Fibroblast of skin of right quadriceps (primary cell): ENCODE data around the gene AFF2.

Experiments
- DNase-seq: peaks from one replicate; pipeline ENCODE4 v3.0.0-alpha.2; 2013

The AFF2 gene

GRCh38 chrX:148592595-148592994 lies 92.2 kb downstream of the AFF2 start:
- DNase-seq, result no peak

DNA sequence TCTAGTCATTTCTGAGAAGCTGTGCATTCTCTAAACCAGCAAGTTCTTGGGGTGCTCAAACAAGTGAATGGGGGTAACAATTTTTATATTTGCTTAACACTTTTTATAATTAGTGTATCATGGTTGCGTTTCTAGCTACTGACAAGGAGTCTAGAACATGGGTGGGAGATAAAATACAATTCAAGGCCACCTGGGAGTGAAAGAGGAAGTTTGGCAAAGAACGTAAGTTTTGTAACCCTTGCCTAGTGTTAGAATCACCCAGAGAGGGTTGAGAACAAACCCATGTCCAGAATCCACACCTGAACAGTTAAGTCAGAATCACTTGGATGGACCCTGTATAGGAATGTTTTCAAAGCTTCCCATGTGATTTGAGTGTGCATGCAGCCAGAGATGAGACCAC lies 92.7 kb downstream of the AFF2 start:
- no peak for DNase-seq

DNA sequence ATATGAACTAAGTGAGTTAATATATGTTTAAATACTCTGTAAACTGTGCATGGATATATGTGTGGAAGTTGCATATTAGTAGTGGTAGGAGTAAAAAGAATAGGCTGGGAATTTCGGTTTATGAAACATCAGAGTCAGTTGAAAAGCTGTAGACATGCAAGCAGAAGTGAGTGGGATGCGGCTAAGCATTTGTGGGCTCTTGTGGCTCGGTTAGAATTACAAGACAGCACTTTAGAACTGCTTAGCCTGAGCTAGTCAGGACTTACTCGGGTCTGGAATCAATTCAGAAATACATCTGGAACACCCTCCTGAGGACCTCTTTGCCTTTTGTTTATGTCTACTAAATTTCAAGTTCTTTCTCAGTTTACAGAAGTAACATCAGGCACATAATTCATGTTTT lies 93.6 kb downstream of the AFF2 start:
- DNase-seq, result peak; percentile 29

- no peak for DNase-seq
Measured at GRCh38 chrX:148599404-148599803, 99.0 kb downstream of the AFF2 start.

- DNase-seq, result no peak
Measured at GRCh38 chrX:148600131-148600530, 99.7 kb downstream of the AFF2 start.

GRCh38 chrX:148600581-148600980 lies 100.2 kb downstream of the AFF2 start:
- no peak for DNase-seq

GRCh38 chrX:148601034-148601433 lies 100.6 kb downstream of the AFF2 start:
- peak; percentile 65 for DNase-seq

DNA sequence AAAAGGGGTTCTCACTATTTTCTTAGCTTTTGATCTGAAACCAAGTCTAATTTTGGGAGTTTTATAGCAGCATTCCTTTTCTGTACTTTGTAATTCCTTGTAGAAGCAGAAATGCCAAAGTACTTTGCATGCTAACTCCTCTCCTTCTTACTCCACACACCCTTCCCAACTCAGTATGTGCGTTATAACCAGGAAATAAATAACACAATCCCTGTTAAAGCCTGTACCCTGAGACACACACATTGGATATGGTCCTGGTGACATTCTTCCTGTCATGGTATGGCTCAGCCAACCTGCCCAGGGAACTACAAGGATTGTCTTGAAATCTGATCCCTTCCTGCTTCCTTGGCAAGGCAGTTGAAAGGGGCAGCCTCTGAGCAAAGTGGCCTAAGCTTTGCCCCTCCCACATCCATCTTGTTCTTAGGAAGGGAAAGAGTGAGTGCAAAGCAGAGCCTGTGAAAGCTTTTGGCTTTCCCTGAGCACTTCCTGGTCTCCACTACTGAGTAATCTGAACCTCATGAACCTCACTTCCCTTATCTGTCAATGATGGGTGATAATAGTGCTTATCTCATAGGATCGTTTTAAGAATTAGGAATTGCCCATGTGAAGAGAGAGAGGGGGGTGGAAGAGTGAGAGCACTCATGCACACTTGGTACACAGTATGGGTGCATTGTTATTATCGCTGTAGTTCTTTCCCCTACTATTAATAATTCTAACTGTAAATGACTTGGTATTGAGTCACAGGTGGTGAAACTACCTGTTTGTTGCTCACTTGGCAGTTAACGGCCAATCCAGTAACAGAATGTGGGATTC lies 109.3 kb downstream of the AFF2 start:
- no peak for DNase-seq

DNA sequence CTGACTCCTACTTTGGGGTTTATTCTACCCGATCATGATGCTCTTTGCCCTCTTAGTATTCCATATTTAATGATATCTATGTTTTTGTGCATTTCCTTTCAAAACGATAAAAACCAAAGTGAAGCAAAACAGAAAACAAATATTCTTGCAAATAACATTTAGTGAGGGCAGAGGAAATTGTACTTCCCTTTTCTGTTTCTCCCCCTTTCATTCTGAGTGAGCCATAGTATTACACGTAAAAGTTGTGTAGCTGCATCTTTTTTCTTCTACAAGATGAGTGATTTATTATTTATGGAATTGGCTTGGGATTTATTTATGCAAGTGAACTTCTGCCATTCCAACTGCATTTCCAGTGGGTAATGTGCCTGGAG lies 109.9 kb downstream of the AFF2 start:
- no peak for DNase-seq

DNA sequence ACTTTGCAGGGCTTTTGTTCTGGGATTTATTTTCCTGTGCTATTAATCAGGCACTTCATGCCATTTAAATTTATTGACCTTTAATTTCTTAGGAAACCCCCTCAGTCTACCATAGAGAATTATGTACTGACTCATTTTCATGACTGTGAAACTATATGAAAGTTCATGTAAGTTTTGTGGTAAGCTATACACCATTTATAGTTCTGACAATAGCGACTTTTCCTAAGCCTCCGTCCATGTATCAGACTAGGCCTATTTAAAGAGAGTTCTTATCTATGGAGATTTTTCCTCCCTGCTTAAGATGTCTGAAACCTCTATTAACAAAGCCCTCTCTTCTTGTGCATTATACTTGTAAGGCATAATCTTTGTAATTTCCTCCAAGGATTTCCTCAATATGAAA lies 111.6 kb downstream of the AFF2 start:
- no peak for DNase-seq

DNA sequence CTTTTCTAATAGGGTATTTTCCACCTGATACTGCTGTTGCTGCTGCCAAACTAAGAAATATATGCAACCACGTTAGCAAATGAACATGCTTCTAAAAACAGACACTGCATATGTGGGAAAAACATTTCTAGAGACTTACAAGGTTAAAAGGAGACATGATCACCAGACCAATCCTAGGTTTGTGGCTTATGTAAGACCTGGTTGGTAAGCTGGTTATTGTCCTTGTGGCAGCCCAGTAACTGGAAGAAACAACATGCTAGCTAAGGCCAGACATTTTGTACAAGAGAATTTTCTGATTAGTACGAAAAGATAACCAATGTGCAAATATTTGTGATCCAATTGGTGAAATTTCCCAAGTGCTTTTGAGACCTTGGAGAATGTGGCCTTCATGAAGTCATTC lies 112.0 kb downstream of the AFF2 start:
- DNase-seq, result no peak

DNA sequence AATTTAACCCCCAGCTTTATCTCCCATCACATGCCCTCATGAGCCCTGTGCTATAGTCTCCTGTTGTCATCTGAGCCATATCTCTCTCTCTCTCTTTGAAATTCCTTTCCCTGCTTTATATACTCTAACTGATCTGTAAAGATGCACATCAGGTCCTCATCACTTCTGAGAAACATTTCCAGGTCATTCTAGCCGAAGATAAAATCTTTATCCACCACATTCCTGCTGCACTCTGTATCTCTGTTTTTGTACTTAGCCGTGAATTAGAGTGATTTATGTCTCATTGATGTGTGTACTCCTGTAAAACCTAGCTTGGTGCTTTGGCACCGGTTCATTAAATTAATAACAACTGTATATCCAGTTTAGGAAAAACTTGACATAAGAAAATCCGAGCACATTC lies 113.2 kb downstream of the AFF2 start:
- DNase-seq, result no peak

DNA sequence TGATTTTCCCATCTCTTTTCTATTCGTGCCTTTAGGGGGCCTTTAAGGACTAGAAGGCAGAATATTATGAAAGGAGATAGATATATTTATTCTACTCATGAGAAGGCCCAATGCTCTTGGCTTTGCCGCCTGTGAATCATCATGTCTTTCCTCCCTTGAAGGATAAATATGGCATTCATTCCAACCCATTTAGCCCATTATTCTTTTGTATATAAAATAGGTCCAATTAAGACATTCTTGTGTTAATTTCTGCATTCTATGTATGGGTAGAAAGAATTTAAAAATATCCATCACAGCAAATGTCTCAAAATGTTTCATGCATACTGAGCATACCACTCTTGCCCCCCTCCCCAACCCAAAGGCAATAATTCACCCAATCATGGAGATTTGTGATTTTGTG lies 115.1 kb downstream of the AFF2 start:
- DNase-seq, result no peak

DNA sequence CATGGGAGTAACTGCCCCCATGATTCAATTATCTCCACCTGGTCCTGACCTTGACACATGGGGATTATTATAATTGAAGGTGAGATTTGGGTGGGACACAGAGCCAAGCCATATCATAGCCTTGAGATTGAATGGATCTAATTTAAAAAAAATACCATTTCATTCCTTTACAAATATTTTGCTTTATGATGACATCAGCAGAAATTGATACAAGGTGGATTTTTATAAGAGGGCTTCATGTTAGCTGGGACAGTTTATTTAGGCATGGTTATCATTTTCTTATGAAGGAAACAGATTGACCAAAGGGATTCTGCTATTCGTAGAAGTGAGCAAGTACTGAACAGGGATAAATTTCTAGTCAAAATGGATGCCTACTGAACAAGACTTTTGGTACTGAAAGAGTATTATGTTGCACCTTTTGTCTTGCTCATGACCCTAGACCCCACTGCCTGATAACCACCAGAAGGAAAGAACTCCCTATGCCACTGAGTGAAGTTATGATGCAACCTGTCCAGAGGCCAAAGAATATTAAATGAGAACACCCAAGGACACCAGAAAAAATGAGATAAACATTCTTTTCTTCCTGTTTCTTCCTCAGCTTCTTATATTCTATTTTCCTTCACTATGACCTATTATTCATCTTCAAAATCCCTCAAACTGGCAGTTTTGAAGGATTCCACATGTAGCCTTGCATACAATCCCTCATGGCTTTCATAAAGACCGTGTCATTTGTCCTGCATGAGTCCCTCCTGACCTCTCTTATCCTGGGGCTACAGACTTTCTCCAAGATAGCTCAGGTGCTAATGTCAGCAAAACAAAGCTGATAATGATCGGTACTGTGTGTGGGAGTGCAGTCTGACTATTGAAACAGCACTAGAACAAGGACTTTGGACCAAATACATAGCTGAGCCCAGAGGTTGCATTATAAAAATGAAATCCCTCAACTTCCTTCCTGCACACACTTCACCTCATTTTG lies 118.3 kb downstream of the AFF2 start:
- no peak for DNase-seq

- no peak for DNase-seq
Measured at GRCh38 chrX:148620023-148620422, 119.6 kb downstream of the AFF2 start.

- no peak for DNase-seq
Measured at GRCh38 chrX:148624951-148625474, 124.6 kb downstream of the AFF2 start.

DNA sequence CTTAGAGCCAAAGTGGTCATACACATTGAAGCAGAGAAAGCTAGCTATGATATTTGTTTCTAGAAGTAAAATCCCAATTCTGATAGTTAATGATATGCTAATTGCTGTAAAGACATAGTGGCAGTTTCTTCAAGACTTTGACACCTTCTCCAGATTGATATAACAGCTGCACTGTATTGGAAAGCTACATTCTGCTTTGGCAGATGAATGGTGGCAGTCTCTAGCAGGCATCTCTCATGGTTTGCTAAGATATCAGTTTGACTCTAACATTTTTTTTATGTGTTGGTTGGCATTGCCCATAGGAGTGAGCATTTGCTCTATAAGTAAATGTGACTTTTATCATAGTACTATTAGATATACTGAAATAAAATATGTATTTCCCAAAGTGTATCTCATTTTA lies 128.2 kb downstream of the AFF2 start:
- no peak for DNase-seq

DNA sequence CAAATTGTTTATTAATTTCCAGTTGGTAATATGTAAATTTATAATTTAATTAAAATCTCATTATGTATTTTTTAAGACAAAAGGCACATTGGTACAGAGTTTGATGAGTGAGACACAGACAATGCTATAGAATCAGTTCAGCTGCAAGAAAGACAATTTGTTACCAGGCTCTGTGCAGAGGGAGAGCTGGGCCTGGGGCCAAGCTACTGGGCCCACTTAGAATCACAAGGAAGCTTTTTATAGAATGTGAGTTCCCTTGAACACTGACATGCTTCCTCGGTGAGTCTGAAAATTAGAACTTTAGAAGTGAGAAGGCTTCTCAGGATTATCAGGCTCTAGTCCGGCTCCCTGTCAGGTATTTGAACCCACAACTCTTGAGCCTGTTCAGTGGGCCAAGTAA lies 129.0 kb downstream of the AFF2 start:
- no peak for DNase-seq

- DNase-seq, result no peak
Measured at GRCh38 chrX:148632444-148632843, 132.0 kb downstream of the AFF2 start.

- DNase-seq, result no peak
Measured at GRCh38 chrX:148633218-148633908, 132.9 kb downstream of the AFF2 start.

GRCh38 chrX:148634591-148634990 lies 134.2 kb downstream of the AFF2 start:
- DNase-seq, result no peak

DNA sequence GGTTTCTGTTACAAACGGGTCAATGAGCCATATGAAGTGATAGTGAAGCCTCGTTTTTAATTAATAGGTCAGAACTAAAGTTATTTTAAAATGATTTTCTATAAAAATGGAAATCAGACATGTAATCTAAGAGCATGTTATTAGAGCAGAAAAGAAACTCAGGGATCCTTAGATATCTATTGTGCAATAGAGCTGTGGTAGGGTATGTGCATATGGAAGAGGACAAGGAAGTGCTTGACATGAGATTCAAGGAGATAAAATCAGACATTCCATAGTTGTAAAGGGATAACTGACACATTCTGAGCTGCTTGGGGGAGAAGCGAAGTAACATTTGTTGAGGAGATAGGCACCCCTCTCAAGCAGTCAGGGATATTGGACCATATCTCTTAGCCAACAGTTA lies 143.0 kb downstream of the AFF2 start:
- DNase-seq, result no peak

DNA sequence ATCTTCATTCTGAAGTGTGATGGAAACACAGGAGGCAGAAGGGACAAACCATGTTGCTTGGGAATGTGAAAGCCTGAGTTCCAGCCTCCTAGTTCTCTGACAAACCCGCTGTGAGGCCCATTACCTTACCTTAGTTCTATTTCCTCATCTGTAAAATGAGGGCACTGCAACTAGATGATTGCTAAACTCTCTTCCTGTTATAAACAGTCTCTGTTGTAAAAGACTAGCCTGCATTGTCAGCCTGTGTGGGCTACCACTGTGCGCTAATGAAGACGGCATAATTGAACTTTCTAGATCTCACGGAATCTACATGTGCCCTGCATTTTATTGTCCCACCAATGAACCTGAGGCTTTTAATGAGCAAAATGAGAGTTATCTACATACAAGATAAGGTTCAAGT lies 147.2 kb downstream of the AFF2 start:
- no peak for DNase-seq
